Activated CD8-positive, alpha-beta memory T cell treated with anti-CD3 and anti-CD28 coated beads, Interleukin-2, amount 50 U/mL, for 1 hour (primary cell): ENCODE measurements around the gene GPR55.

Experiments used
- DNase-seq: peaks from one replicate; pipeline ENCODE4 v3.0.0-alpha.2; 2020; ENCODE audit errors: extremely low read depth

The GPR55 gene

DNA sequence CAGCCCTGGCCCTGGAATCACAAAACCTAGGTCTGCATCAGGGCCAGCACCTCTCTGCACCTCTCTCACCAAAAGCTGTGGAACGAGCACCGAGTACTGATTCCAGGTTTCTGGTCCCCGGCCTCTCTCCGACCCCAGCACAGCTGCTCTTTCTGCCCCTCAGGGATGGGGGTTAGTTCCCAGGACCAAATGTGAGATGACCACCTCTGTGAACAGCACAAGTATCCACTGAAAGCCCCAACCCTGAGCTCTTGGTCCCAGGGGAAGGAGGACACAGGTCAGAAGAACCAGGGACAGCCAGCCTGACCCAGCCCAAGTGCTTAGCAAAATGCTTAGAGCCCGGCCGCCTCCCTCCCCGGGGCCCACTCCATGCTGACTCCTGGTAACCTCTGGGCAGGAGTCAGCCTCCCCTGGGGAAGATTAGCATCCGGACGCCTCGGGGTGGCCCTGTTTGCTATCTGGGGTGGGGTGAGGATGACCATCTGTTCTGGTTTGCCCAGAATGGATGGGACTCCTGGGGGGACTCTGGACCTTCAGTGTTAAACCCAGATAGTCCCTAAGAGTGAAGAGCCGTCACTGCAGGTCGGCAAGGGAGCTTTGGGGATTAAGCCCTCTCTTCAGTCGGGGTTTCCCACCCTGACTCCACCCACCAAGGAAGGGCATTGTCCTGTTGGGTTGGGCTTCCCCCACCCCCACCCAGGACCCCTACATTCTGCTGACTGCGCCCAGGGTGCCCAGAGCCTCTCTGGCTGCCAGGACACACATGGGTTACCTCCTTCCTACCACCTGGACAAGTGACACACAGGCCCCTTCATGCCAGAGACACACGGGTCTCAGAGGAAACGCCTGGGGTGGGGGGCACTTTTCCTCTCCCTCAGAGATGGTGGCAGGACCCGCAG, 9.4 kb upstream of the GPR55 start:
- DNase-seq: no peak

DNA sequence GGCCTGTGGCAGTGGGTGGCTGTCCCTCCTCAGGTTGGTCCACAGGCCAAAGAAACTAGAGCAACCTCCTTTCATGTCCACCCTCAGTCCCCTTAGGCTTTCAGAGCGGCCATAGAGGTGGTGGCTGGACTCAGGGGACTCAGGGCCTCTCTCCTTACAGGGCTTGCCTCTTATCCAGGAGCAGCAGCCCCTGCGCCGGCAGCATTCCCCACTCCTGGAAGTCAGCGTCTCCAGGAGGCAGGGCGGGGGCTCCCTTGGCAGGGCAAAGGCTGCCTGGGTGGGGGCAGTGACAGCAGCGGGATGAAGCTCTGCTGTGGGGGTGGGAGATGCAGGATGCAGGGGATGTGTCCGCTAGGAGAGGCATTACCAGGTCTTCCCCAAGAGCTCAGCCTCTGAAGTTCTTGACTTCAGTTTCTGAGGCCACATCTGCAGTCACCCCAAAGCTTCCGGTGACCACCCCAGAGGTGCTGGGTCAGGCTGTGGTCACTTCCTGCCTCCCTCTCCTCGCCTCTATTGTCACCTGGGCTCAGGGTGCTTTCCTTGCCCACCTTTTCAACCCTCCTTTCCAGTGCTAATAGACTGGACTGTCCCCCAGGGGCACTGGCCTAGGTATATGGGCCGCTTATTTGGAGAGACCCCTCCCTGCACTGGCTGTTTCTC, 8.6 kb upstream of the GPR55 start:
- no peak for DNase-seq

DNA sequence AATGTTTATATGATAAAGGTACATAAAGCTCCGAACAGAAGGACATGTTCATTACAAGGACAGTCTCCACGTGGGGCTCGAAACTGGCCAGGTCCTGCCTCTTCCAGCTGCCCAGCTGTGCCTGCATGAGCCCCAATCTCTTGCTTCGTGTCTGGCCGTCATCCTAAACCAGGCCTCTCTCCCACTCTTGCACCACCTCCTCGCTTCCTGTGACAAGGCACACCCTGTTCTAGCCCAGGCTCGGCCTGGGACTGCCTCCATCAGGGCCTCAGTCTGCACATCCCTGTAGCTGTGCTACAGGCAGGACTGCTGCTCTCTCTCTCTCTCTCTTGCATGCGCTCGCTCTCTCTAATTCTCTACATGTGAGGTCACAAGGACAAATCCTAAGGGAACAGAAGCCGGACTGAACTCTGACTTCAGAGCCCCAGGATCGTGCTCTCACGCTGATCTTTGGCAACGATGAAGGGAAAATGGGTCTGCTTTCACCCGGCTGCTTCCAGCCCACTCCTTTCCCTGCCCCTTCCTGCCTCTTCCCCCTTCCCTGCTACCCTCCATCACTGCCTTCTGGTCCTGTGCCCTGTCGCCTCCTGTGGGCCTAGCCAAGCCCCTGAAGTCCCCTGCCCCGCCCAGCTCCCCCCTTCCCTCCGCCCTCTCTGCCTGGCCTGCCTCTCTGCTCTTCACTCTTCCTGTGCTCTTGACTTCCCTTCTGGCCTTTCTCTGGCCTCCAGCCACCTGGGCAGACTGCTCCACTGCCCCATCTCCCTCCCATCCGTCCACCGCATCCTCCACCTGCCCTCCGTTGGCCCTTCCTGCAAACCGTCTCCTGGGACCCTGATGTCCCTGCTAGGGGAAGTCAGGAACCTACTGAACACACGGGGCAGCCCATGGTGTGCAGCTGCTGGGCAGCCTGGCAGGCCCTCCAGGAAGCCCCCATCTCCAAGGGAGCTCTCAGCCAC, 7.8 kb upstream of the GPR55 start:
- DNase-seq: no peak

DNA sequence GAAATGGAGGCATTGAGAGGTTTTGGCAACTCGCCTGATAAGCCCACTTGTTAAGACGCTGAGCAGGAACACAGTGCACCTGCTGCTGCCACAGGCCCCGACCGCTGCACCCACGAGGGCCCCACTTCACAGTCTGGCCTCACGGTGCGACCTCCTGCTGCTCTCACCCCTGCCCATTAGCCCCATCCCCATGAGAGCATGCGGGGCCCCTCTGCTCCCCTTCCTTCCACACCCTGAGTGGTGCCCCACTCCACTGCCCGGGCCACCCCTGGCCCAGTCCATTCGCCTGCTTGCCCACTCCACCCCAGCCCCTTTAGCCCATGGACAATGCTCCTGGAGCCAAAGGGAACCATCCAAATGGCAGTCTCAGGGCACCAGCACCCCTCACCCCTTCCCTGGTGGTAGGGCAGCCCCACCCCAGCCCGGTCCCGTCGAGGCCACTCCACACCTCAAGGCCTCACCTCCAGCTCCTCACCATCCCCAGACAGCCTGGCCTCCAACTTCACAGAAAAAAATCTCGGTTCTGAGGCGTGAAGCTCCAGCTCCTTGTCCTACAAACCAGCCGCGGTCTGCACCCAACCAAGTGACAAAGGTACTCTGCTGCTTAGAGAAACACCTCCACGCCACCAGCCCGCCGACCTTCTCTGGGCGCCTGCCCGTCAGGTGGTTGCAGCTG, 6.7 kb upstream of the GPR55 start:
- no peak for DNase-seq

DNA sequence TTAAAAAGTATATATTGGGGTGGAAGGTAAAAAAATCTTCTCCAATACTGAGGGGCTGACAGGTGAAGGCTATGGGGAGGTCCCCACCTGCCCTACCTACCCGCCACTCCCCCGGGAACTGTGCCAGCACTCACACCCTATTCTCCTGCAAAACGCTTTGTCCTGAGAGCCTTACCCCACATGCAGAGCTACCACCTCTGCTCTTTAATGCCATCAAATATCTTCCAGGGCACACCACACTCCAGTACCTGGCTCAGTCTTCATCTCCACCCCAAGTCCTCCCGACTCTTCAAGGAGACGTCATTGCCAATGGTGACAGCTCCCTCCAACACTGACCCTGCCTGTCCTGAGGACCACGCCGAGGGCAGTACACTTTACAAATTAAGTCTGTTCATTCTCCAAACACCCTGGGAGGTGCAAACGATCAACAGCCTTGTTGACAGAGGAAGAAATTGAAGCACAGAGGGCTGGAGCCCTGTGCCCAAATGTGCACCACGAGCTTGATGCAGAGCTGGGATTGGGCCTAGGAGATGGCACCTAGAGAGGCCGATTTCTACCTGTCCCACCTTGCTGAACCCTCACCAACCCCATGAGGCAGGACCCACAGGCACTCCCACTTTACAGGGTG, 6.0 kb upstream of the GPR55 start:
- no peak for DNase-seq

DNA sequence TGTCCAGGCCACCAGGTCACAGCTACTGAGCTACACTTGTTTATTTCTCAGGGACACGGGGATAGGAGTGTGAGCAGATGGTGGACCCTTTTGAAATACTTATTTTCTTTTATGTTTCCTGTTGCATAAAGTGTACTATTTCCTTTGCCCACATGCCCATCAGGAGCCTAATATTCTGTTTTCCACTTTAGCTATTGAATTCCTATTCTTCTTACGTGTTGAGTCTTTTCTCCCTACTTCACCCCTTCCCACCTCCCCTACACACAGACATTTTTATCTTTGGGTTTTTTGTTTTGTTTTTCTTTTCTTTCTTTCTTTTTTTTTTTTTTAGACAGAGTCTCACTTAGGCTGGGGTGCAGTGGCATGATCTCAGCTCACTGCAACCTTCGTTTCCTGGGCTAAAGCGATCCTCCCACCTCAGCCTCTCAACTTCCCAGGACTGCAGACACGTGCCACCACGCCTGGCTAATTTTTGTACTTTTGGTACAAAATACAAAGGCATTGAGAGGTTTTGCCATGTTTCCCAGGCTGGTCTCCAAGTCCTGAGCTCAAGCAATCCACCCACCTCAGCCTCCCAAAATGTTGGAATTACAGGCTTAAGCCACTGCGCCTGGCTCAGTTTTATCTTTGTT, 5.2 kb upstream of the GPR55 start:
- no peak for DNase-seq

DNA sequence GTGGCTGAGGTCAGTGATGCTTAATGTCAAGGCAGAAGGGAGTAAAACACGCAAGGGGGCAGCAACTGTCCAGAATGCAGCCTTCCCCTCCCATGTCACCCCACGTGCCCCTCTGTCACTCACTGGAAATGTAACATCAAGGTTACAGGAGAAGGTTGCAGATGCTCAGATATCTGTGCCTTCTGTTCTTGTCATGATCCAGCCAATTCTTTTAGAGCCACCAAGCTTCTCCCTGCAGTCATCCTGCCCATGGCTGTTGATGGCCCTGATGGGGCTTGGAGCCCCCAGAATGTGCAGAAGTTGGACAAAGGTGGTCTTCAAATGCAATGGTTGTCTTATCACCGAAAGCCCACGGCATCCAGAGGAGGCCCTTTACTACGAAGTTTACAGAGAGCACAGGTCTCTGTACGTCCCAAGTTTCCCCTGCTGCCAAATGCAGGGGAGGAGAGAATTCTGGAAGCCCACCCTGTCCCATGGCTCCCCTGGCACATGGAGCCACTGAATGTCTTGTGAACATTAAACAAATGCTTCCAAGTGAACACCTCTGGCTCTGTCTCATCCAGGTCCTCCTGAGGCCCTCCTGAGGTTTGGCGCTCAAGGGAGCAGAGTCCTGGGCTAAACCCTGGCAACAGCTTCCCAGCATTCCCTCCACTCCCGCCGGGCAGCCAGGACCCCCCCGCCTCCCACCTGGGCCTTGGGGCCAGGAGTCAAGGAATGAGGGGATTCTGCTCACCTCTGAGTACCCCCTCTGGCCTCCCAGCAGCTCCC, 4.5 kb upstream of the GPR55 start:
- DNase-seq: no peak

DNA sequence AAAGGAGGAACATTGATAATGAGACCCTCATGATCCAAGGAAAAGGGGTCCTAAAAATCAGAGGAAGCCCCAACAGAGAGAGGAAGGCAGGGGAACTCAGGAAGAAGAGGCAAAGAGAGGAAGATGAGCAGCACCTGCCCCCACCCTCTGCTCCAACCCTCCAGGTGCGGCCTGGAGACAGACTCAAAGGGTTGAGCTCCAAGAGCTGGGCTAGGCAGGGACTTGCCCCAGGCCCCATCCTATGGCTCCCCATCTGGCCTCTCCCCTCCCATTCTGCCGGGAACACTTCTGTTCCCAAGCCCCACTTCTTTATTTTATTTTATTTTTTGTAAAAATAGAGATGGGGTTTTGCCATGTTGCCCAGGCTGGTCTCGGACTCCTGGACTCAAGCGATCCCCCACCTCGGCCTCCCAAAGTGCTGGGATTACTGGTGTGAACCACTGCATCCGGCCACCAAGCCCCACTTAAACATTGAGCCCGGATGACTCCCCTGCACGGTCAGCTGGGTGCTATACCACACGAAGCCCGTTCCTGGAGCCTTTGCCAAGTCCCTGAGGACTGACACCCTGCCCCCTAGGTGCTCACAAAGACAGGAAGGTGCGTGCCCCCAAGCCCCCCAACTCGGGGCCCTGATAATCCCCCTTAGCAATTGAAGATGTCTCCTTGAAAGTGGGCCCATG, 3.8 kb upstream of the GPR55 start:
- DNase-seq: no peak

DNA sequence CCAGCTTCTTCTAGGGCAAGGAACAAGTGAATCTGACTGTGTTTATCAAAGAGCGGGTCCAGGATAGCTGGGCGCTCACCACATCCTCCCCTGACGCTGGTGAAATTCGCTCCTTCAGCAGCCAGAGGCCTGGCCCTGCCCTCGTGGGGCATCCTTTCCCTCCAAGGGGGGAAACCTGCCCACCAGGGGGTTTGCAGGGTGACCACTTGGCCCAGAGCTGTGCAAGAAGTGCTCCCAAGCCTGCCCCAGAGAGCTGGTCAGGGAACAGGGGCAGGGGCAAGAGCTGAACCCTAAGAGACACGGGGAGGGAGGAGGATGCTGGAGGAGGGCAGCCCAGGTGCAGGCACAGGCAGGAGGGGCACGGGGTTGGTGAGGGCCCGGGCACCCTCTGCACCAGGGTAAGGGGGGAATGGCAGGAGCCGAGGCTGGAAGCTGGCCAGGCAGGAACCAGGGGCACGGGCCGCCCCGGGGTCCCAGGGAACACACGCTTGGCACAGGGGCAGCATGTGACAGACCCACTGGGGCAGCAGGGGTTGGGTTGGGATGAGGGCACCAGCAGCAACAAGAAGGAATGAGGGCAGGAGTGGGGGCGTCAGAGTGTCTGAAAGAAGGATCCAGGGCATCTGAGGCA, 2.8 kb upstream of the GPR55 start:
- DNase-seq: no peak

DNA sequence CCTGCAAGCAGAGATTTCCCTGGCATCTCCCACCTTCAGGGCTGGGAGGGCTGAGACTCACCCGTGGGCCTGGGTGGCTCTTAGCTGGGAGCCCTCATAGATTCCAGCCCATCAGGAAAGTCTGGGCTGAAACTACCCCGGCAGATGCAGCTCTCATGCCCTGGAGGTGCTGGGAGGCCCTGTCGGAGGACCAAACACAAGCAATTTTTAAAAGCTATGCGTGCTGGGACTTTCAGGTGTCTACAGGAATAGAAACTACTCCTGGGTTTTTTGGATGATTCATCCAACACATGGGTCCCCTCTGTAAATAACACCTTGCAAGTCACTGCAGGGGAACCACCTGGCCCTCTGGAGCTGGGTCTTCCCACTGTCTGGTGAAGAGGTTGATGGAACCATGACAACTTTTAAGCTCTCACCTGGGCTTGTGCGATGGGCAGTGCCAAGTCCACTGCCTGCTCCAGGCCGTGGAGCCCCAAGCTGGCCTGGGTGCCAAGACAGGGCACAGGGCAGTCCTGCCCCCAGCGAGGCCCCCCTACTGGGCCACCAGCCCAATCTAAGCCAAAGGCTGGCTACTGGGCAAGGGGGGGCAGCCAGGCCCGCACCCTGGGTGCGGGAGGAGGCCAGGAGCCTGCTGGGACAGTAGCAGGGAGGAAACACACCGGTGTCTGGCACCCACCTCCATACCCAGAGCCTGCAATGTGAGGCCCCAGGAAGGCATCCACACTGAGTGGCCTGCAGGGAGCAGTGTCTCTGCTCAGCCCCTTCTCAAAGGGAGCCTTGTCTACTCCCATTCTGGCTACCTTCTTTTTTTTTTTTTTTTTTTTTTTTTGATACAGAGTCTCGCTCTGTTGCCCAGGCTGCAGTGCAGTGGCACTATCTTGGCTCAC, 1.1 kb upstream of the GPR55 start:
- no peak for DNase-seq

DNA sequence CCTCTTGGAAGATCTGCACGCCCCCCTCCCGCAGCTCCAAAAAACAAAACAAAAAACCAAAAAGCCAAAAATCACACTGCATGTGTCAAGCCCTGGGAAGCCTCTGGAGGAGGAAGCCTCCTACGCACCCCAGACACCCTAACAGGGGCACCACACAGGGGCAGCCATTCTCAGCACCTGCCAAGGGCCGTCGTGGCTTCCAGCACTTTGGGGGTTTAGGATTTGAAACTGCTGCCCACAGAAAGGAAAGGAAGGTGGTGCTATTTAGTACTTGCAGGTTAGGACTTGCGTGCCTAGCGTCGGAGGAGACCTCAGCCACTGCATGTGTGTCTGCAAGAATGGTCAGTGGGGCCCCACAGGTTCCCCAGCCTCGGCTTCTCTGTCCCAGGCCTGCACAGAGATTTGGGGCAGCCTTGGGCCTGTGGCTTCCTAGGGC, 419 bp upstream of the GPR55 start:
- DNase-seq: no peak

DNA sequence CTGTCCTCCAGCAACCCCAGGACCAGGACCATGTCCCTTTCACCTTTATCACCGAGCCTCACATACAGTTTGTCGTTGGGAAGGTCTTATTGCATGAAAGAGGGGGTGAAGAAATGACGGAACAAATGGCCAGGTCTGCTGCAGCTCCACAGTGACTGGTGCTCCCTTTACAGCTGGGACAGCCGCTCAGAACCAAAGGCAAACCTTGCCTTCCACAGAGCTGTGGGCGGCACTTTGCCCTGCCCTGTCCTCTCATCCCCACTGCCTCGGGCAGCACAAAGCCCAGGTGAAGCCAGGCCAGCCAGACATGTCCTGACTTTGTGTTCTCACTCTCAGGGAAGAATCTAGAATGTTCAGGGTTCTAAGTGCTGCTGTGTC, 961 bp downstream of the GPR55 start:
- no peak for DNase-seq

DNA sequence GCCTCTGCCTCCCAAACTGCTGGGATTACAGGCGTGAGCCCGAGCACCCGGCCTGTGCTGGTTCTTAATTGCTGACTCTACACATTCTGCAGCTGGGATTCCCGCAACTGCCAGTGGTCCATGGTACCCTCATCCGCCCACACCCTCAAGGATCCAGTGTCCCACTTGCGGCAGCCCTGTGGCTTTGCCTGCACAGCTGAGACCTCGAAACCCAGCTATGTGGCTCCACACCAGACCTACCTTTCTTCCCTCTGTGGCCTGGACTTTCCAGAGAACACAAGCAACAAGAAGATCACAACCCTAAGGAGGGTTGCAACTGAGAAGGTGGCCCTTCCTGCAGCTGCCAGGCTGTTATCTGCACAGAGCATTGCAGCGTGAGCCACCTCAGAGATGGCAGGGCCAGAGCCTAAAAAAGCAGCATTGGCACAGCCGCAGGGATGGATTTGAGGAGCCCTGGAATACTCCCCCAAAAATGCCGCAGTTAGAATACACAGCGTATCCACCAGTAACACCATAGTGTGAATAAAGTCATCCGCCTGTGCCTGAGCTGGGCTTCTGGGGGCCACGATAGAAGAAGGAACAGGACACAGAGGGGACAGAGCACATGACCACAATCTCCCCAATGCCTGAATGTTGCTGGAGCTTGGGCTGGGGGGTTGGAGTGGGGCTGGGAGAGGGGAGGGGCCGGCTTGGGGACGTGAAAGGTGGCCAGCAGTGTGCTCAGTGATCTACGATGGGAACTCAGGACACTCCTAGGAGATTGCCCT, 1.9 kb downstream of the GPR55 start:
- no peak for DNase-seq

DNA sequence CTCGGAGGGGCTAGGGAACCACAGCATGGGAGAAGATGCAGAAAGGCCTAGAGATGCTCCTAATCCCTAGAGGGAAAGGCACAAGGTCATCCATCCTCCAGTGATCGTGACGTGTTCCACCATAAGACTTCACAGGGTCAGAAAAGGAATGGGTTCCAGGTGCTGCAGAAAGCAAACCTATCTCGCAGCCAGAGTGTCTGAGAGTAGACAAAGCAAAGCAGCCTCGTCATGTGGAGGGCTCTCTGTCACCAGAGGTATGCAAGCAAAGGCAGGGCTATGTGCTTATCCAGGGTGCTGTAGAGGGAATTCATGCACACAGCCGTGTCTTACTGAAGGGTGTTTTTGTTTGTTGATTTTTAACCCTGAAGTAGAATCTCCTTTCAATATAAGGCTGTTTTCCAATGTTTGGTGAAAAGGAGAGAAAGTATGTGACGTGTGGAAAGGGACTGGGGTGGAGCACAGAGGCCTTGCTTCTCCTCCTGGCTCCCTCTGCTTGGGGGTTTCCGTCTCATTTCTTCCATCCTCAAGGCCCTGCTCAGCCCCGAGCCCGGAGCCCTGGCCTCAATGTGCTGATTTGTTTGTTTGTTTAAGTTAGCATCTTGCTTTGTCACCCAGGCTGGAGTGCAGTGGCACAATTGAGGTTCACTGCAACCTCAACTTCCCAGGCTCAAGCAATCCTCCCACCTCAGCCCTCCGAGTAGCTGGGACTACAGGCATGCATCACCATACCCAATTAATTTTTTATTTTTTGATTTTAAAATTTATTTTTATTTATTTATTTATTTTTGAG, 3.0 kb downstream of the GPR55 start:
- no peak for DNase-seq

DNA sequence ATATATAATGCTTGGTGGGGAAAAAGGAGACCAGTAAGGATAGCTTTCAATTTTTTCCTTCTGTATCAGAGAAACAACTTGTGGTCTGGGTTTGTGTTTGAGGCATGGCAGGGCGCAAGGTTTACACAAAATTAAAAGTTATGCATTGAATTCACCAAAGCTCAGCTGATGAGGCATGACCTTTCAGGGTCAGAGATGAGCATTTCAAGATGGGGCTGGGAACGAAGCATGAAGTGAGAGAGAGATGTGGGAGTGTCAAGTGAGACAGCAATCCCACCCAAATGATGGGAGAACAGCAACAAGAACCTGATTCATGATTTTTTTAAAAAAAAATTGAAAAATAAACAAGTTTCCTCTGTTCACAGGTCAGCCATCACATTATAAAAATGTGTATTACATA, 4.9 kb downstream of the GPR55 start:
- DNase-seq: no peak

DNA sequence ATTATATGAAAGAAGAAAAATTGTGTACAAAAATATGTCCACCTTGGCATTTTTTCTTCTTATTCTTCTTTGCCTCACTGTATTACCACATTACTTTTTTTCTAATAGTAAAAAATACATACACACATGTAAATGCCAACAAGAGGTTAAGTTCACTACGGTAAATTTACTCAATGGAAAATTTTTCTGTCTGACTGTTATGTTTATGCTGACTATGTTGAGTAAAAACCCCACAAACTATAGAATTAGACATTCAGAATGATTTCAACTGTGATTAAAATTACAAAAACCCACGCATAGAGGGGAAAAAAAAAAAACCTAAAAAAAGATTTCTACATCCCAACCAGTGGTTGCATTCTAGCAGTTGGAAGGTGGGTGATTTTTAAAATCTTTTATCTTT, 5.4 kb downstream of the GPR55 start:
- DNase-seq: no peak
